ENCODE results near the gene CTU2. TPM values are rescaled to one million over a fixed set of nuclear protein-coding genes. Genes with fewer than 3 reads are reported as not detected.

Gene CTU2
- total RNA-seq, 4 donors from 2014 or later, result 2.8 to 5.6 (median 4.2) TPM; not detected in 1

DNA sequence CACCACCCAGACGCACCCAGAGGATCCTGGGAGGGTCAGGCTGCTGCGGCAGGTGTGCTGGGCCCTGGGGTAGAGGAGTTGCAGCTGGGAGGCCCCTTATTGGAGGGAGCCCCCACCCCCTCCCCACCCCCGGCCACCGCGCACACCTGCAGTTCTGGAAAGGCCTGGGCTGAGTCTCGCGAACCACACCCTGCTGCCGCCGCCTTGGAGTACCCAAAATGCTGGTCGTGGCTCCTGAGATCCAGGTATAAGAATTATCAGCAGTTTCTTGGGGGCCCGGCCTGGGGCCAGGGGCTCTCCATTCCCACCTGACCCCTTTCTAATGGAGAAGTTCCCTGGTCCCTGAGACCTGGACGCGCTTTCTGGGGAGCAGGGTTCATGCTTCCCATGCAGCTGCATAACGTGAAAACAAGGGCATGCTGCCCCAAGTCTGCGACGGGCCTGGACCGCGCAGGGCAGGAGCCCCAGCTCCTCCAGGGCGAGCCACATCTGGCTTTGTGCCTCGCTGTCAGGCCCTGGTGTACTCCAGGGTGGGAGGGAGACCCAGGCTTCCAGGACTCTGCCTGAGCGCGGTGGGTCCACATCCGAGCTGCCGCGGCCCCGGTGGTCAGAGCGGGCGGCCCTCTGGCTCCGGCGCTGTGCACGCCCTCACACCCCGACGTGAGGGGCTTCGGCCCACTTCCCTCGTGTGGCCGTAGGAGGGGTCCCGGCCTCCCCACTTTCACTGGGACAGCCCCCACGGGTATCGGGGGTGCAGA is 12.7 kb upstream of the CTU2 start:
- WGBS, 2 donors (ENCODE audit: low coverage in 1 of 2), result 87 to 89% methylated on average over 3 to 15 of the region's 39 CpGs
- Histone ChIP-seq H3K9me3 (no peaks in the 10 kb centered on the region), H3K36me3 (peaks cover 0 to 4% (median 0%) of the 10 kb centered on the region in 4 donors), H3K4me1 (peaks cover 0 to 13% (median 5%) of the 10 kb centered on the region in 4 donors), H3K4me3 (no peak overlapping the region), H3K27me3 (peaks cover 21% of the 10 kb centered on the region), H3K27ac (no peak overlapping the region)
- in situ Hi-C loops (cut with MboI; ENCODE audit: low pct_ligation_motif_present in 1 of 4, low pct_unique_long_range_greater_than_20kb in 1 of 4, low sequenced_read_pairs in 3 of 4) (no loop called here), intact Hi-C loops (cut with DNase I; ENCODE audit: low total_unique reads) (no loop called here)
- DNase-seq, result no peak
- TF ChIP-seq POLR2A (IDR thresholded peaks at IDR 0.05) (no peak), POLR2AphosphoS5 (IDR thresholded peaks at IDR 0.05) (no peak), EP300 (IDR thresholded peaks at IDR 0.05; ENCODE audit: low read depth) (no peak)
- TF ChIP-seq, protein P1, sequence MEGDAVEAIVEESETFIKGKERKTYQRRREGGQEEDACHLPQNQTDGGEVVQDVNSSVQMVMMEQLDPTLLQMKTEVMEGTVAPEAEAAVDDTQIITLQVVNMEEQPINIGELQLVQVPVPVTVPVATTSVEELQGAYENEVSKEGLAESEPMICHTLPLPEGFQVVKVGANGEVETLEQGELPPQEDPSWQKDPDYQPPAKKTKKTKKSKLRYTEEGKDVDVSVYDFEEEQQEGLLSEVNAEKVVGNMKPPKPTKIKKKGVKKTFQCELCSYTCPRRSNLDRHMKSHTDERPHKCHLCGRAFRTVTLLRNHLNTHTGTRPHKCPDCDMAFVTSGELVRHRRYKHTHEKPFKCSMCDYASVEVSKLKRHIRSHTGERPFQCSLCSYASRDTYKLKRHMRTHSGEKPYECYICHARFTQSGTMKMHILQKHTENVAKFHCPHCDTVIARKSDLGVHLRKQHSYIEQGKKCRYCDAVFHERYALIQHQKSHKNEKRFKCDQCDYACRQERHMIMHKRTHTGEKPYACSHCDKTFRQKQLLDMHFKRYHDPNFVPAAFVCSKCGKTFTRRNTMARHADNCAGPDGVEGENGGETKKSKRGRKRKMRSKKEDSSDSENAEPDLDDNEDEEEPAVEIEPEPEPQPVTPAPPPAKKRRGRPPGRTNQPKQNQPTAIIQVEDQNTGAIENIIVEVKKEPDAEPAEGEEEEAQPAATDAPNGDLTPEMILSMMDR (IDR thresholded peaks at IDR 0.05), result no peak

DNA sequence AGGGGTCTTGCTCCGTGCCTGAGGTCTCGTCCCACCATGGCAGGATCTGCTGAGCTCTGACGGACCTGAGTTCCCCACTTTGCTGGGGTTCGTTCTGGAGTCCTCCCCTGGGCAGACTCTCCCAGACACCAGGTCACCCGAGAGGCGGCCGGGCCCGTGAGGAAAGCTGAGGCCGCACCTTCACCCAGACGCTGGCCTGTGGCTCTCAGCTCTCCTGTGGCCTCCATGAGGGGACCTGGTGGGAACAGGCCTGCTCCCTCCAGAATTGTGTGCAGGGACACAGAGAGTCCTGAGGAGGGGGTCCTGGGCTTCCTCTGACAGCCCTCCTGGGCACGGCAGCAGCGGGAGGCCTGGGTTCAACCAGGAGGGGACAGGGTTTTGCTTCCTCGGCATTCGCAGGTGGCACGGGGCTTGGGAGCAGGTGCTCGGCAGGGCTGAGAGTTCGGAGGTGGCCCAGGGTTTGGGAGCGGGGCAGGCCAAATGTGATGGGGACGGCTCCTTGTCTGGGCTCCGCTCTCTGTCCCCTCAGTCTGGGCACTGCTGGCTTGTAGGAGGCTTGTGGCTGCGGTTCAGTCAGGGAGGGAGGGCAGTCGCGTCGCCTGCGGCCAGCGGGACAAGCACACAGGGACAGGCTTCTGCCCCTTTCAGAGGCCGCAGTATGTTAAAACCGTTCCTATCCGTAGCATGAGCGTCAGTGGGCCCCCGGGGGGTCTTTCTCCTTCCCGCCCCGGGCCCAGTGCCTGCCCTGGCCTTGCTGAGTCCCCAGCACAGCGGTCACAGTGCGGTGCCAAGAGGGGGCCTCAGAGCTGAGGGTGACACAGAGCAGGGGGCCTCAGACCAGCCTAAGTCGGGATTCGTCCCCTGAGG is 11.8 kb upstream of the CTU2 start:
- WGBS, 2 donors (ENCODE audit: low coverage in 1 of 2), result 87% methylated on average over 26 of the region's 37 CpGs; no CpG with 5 or more reads in 1 of the 2 donors
- in situ Hi-C loops (cut with MboI; ENCODE audit: low pct_ligation_motif_present in 1 of 4, low pct_unique_long_range_greater_than_20kb in 1 of 4, low sequenced_read_pairs in 3 of 4), result no loop called here
- intact Hi-C loops (cut with DNase I; ENCODE audit: low total_unique reads), result no loop called here
- Histone ChIP-seq H3K27me3 (peaks cover 14% of the 10 kb centered on the region), H3K27ac (no peak overlapping the region), H3K4me3 (no peak overlapping the region), H3K9me3 (no peaks in the 10 kb centered on the region), H3K4me1 (peaks cover 0 to 13% (median 5%) of the 10 kb centered on the region in 4 donors), H3K36me3 (peaks cover 0 to 4% (median 0%) of the 10 kb centered on the region in 4 donors)
- TF ChIP-seq POLR2AphosphoS5 (IDR thresholded peaks at IDR 0.05) (no peak), EP300 (IDR thresholded peaks at IDR 0.05; ENCODE audit: low read depth) (no peak), POLR2A (IDR thresholded peaks at IDR 0.05) (no peak)
- TF ChIP-seq, protein P1 (IDR thresholded peaks at IDR 0.05), result no peak
- no peak for DNase-seq

DNA sequence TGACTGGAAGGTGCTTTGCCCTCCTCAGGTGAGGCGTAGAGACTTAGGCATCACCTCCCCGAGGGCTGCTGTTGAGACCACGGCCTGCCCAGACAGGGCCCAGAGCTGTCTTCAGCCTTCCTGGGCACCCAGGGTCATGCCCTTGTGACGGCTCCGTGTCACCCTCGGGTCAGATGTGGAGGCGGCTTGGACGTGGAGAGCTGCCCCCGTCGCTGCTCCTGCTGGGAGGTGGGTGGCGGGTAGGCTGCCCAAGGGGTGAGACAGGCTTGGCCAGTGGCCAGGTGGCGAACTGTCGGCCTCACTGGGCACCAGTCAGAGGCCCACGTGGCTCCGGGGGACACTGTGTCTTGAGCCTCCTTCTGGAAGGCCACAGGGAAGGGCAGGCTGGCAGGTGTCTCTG is 11.1 kb upstream of the CTU2 start:
- in situ Hi-C loops (cut with MboI; ENCODE audit: low pct_ligation_motif_present in 1 of 4, low pct_unique_long_range_greater_than_20kb in 1 of 4, low sequenced_read_pairs in 3 of 4), result no loop called here
- H3K9me3 ChIP-seq, result no peaks in the 10 kb centered on the region
- no peak for DNase-seq
- WGBS, 2 donors (ENCODE audit: low coverage in 1 of 2), result 66% methylated on average over 6 of the region's 15 CpGs; no CpG with 5 or more reads in 1 of the 2 donors
- peaks cover 0 to 4% (median 0%) of the 10 kb centered on the region in 4 donors for H3K36me3 ChIP-seq
- no peak overlapping the region for H3K27ac ChIP-seq
- intact Hi-C loops (cut with DNase I; ENCODE audit: low total_unique reads), result no loop called here
- no peak overlapping the region for H3K4me3 ChIP-seq
- TF ChIP-seq, protein P1 (IDR thresholded peaks at IDR 0.05), result no peak
- TF ChIP-seq POLR2A (IDR thresholded peaks at IDR 0.05), result no peak
- TF ChIP-seq POLR2AphosphoS5 (IDR thresholded peaks at IDR 0.05), result no peak
- TF ChIP-seq EP300 (IDR thresholded peaks at IDR 0.05; ENCODE audit: low read depth), result no peak
- peaks cover 8% of the 10 kb centered on the region for H3K27me3 ChIP-seq
- H3K4me1 ChIP-seq, result peaks cover 0 to 18% (median 5%) of the 10 kb centered on the region in 4 donors

DNA sequence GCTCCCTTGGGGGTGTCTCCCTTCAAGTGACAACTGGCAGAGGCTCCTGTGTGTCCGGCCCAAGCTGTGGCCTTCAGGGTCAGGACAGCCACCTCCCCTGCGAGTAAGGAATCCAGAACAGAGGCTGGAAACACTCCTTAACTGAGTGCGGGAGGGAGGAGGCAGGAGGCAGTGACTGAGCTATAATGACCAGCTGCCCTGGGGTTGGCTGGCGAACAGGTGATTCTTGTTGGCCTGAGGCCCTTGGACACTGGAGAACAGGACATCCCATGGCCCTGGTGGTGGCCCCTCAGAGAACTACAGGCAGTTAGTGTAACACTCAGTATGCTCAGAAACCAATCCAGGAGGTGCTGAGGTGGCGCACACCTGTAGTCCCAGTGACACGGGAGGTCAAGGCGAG is 10.6 kb upstream of the CTU2 start:
- H3K4me1 ChIP-seq, result peaks cover 0 to 23% (median 6%) of the 10 kb centered on the region in 4 donors
- WGBS, 2 donors (ENCODE audit: low coverage in 1 of 2), result 92% methylated on average over 7 of the region's 7 CpGs; no CpG with 5 or more reads in 1 of the 2 donors
- in situ Hi-C loops (cut with MboI; ENCODE audit: low pct_ligation_motif_present in 1 of 4, low pct_unique_long_range_greater_than_20kb in 1 of 4, low sequenced_read_pairs in 3 of 4), result no loop called here
- peaks cover 0 to 4% (median 0%) of the 10 kb centered on the region in 4 donors for H3K36me3 ChIP-seq
- H3K27me3 ChIP-seq, result peaks cover 3% of the 10 kb centered on the region
- H3K4me3 ChIP-seq, result no peak overlapping the region
- no peak for DNase-seq
- TF ChIP-seq EP300 (IDR thresholded peaks at IDR 0.05; ENCODE audit: low read depth) (no peak), POLR2AphosphoS5 (IDR thresholded peaks at IDR 0.05) (no peak), POLR2A (IDR thresholded peaks at IDR 0.05) (no peak)
- TF ChIP-seq, protein P1 (IDR thresholded peaks at IDR 0.05), result no peak
- intact Hi-C loops (cut with DNase I; ENCODE audit: low total_unique reads), result no loop called here
- H3K27ac ChIP-seq, result no peak overlapping the region
- H3K9me3 ChIP-seq, result no peaks in the 10 kb centered on the region

Measured in transverse colon (tissue), 4 donors.